ENCODE data around the gene SPIRE1. TPM values are rescaled to one million over a fixed set of nuclear protein-coding genes. Genes with fewer than 3 reads are reported as not detected.
A peak's percentile ranks its signal among the peaks of the same experiment; 100 is the strongest.
"Not testable (repeated sequence)": the region's sequence is repeated elsewhere in the genome, so short reads cannot be mapped to it uniquely, and the experiment has no call there.

The SPIRE1 gene
- total RNA-seq, 4 donors from 2014 or later = 25.3 to 39.5 (median 30.6) TPM

- Histone ChIP-seq H3K27me3 (no peaks in the 10 kb centered on the region), H3K9me3 (no peaks in the 10 kb centered on the region), H3K36me3 (no peaks in the 10 kb centered on the region), H3K4me1 (peaks cover 7 to 11% of the 10 kb centered on the region in 2 donors), H3K27ac (no peak overlapping the region), H3K4me3 (replicated peaks in 1 of 3) (peak overlapping the region in 1 of 3 donors; percentile 52)
- WGBS, 2 donors = 37 to 43% methylated on average over 16 to 22 of the region's 27 CpGs
- intact Hi-C loops (cut with DNase I) = no loop called here
- no peak for TF ChIP-seq CTCF (IDR thresholded peaks at IDR 0.05)
- no peak for TF ChIP-seq POLR2A (IDR thresholded peaks at IDR 0.05)
- DNase-seq = peak in 1 of 2 donors; percentile 21
These were observed 237.0 kb downstream of the SPIRE1 start for GRCh38 chr18:12420821-12421421.

- intact Hi-C loops (cut with DNase I) = no loop called here
- 82 to 88% methylated on average over 4 of the region's 4 CpGs for WGBS, 2 donors
- no peak overlapping the region for H3K27ac ChIP-seq
- TF ChIP-seq POLR2A (IDR thresholded peaks at IDR 0.05) = no peak
- TF ChIP-seq CTCF (IDR thresholded peaks at IDR 0.05) = no peak
- H3K4me3 ChIP-seq (replicated peaks in 1 of 3) = no peak overlapping the region
- H3K9me3 ChIP-seq = no peaks in the 10 kb centered on the region
- peaks cover 7 to 18% of the 10 kb centered on the region in 2 donors for H3K4me1 ChIP-seq
- no peak for DNase-seq
- no peaks in the 10 kb centered on the region for H3K27me3 ChIP-seq
- no peaks in the 10 kb centered on the region for H3K36me3 ChIP-seq
These were observed 240.2 kb downstream of the SPIRE1 start for GRCh38 chr18:12417687-12418086.

GRCh38 chr18:12416098-12416729, 241.7 kb downstream of the SPIRE1 start:
- 67 to 71% methylated on average over 5 of the region's 5 CpGs for WGBS, 2 donors
- Histone ChIP-seq H3K9me3 (no peaks in the 10 kb centered on the region), H3K27me3 (no peaks in the 10 kb centered on the region), H3K36me3 (no peaks in the 10 kb centered on the region), H3K4me1 (peaks cover 7 to 18% of the 10 kb centered on the region in 2 donors), H3K27ac (peak overlapping the region in 1 of 3 donors; percentile 13), H3K4me3 (replicated peaks in 1 of 3) (no peak overlapping the region)
- intact Hi-C loops (cut with DNase I) = no loop called here
- no peak for TF ChIP-seq CTCF (IDR thresholded peaks at IDR 0.05)
- TF ChIP-seq POLR2A (IDR thresholded peaks at IDR 0.05) = no peak
- DNase-seq = no peak

GRCh38 chr18:12411456-12411855, 246.5 kb downstream of the SPIRE1 start:
- Histone ChIP-seq H3K9me3 (no peaks in the 10 kb centered on the region), H3K36me3 (no peaks in the 10 kb centered on the region), H3K27me3 (no peaks in the 10 kb centered on the region), H3K27ac (no peak overlapping the region), H3K4me1 (peaks cover 3 to 26% of the 10 kb centered on the region in 2 donors), H3K4me3 (replicated peaks in 1 of 3) (no peak overlapping the region)
- TF ChIP-seq POLR2A (IDR thresholded peaks at IDR 0.05) (no peak), CTCF (IDR thresholded peaks at IDR 0.05) (no peak)
- DNase-seq = no peak
- intact Hi-C loops (cut with DNase I) = no loop called here
- 95 to 97% methylated on average over 3 of the region's 3 CpGs for WGBS, 2 donors

GRCh38 chr18:12410747-12411146, 247.2 kb downstream of the SPIRE1 start:
- H3K27me3 ChIP-seq; intact Hi-C loops (cut with DNase I); H3K36me3 ChIP-seq; H3K9me3 ChIP-seq; H3K4me3 ChIP-seq (replicated peaks in 1 of 3); H3K27ac ChIP-seq; DNase-seq: not testable (repeated sequence)
- WGBS, 2 donors = 87 to 92% methylated on average over 9 of the region's 9 CpGs
- H3K4me1 ChIP-seq = peaks cover 3 to 25% of the 10 kb centered on the region in 2 donors
